GM12801 (cell line): Measurements from ENCODE around the gene ADGRF4.

Source experiments
- TF ChIP-seq, protein P1 (sequence below): IDR thresholded peaks from one replicate; pipeline ENCODE4 v1.5.1; 2011; ENCODE audit warnings: control low read depth; ENCODE audit not compliant: insufficient read length; ENCODE audit errors: extremely low read depth

ADGRF4 gene

DNA sequence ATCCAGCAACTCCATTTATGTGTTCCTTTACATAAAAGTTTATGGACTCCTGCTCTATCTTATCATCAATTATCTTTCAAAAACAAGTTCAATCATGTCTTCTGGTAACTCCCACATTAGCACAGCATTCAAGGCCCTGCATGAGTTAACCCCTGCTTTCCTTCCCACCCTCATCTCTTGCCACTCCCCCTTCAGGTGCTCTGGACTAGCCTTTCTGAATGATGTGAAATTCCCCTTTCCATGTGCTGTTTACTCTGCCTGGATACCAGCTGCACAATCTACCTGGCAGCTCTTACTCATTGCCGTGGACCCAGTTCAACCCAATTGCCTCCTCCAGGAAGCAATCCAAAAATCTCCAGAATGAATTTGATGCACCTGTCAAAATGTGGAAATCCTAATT is 11.9 kb downstream of the ADGRF4 start:
- TF ChIP-seq, protein P1, sequence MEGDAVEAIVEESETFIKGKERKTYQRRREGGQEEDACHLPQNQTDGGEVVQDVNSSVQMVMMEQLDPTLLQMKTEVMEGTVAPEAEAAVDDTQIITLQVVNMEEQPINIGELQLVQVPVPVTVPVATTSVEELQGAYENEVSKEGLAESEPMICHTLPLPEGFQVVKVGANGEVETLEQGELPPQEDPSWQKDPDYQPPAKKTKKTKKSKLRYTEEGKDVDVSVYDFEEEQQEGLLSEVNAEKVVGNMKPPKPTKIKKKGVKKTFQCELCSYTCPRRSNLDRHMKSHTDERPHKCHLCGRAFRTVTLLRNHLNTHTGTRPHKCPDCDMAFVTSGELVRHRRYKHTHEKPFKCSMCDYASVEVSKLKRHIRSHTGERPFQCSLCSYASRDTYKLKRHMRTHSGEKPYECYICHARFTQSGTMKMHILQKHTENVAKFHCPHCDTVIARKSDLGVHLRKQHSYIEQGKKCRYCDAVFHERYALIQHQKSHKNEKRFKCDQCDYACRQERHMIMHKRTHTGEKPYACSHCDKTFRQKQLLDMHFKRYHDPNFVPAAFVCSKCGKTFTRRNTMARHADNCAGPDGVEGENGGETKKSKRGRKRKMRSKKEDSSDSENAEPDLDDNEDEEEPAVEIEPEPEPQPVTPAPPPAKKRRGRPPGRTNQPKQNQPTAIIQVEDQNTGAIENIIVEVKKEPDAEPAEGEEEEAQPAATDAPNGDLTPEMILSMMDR, result no peak

DNA sequence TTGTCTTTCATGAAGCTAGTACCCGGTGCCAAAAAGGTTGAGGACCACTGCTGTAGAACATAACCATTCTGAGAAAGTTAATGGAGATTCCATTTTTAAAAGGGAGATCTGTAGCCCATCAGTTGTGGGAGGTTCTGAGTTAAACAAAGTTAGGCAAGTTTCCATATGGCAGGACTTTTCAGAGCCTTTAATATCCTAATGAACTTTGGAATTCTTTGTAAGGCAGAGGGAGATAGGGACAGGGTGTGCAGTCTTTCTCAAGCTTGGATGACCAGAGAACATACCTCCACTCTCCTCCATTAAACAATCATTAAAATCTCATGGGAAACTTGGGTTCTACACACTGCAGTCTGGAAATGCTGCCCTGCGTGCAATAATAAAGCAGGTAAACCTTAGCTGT is 14.8 kb downstream of the ADGRF4 start:
- TF ChIP-seq, protein P1, result no peak

DNA sequence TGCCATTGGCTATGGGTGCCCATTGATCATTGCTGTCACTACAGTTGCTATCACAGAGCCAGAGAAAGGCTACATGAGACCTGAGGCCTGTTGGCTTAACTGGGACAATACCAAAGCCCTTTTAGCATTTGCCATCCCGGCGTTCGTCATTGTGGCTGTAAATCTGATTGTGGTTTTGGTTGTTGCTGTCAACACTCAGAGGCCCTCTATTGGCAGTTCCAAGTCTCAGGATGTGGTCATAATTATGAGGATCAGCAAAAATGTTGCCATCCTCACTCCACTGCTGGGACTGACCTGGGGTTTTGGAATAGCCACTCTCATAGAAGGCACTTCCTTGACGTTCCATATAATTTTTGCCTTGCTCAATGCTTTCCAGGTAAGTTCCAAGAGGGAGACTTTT is 16.4 kb downstream of the ADGRF4 start:
- TF ChIP-seq, protein P1, result no peak

DNA sequence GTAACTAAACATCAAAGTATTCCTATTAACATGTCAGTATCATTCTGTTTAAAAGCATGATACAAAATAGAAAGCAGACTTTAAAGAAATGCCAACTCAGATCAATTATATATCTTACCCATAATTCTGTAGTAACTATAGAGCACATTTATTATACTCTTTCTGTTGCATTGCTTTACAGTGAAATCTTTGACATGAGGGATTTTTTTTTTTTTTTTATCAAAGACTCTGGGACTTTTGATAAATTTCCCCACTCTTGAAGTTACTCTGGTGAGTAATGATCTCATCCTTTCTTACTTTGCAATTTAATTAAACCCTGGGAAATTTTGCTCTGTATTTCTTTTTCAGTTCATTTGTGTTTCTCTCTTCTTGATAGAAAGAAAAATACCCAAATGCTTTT is 17.4 kb downstream of the ADGRF4 start:
- TF ChIP-seq, protein P1, result no peak

DNA sequence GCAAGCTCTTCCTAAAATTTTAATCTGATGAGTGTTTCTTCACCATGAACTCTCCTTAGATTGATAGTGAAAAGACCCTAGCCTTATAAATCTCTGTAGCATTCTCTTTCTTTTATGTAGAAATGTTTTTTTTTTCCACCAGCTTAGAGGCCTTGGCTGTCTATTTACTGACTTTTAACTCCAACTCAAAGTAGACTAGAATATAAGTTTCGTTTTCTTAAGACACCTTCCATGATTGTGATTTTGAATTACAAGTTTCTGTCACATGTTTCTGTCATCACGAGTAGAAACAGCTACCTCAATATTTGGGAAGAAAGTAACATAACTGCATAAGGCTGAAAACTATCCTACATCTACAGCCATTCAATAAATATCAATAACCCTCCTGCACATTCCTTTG is 17.8 kb downstream of the ADGRF4 start:
- TF ChIP-seq, protein P1, result no peak

DNA sequence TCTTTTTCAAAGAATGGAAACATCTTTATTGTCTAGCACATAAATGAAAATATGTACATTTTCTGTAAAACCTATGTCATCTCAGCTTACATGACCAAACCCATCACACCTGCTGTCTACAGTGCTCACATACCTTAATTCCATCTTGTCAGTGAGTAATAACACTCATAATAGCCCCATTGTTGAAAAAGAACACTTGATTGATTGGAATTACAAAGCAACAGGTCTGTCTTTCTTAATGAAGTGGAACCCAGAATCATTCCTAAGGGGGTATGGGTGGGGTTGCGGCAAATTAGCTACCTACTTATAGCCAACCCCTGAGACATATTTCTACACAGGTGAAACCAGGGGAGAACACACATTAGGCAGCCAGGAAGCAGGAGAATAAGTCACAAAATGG is 20.2 kb downstream of the ADGRF4 start:
- TF ChIP-seq, protein P1, result no peak

DNA sequence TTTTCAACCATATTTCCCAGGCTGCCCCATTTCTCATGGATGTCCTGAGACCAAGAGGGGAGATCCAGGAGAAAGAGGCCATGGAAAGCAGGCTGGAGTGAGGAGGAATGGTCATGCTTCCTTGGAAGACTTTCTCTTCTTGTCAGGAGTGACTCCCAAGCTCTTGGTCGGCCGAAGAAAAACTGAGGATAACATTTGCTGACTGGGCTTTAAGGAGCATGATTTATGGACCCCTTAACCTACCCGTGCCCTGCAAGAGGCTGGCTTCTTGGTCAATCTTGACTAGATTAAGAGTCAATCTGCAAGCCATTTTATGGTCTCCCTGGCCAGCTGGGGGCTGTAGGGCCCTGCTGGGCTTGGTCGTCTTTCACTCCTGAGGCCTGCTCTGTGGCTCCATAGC is 22.8 kb downstream of the ADGRF4 start:
- TF ChIP-seq, protein P1, result no peak

DNA sequence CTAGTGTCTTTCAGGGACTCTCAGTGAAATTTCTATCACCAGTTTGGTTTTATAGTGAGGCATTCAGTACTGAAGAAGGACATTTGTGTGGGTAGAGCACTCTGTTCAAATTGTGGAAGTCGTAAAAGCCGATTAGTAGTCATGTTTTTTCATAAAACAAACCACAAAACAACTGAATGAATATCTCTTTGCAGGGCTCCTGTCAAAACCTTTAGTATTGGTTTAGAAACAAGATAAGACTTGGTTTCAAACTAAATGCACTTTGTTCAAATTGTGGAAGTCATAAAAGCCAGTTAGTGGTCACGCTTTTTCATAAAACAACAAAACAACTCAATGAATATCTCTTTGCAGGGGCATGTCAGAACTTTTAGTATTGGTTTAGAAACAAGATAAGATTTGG is 23.8 kb downstream of the ADGRF4 start:
- TF ChIP-seq, protein P1, result no peak
